Liver (tissue), 9 donors: ENCODE results near the gene FKBP15. TPM values are rescaled to one million over a fixed set of nuclear protein-coding genes. Genes with fewer than 3 reads are reported as not detected.

Experiments used
- DNase-seq: peaks from one replicate; pipeline ENCODE4 v3.0.0-alpha.2; 2017; ENCODE audit warnings: low spot score
- H3K27ac ChIP-seq, 2 donors: one replicate each; pipeline ENCODE4 v1.7.0; 2013; ENCODE audit warnings: inconsistent platforms in 2 of 2, low read length in 2 of 2, control low read depth in 1 of 2, low read depth in 1 of 2, mild to moderate bottlenecking in 1 of 2
- H3K27me3 ChIP-seq, 4 donors: one replicate each; pipeline versions ENCODE4 v1.6.1 to v1.7.0; 2013; ENCODE audit warnings: low read length in 3 of 4, inconsistent platforms in 1 of 4, mild to moderate bottlenecking in 1 of 4, moderate library complexity in 1 of 4; ENCODE audit not compliant: control insufficient read depth in 4 of 4, insufficient read depth in 4 of 4
- H3K36me3 ChIP-seq, 4 donors: one replicate each; pipeline versions ENCODE4 v1.6.1 to v1.7.0; 2013; ENCODE audit warnings: low read length in 3 of 4, mild to moderate bottlenecking in 3 of 4, low read depth in 1 of 4, moderate library complexity in 1 of 4; ENCODE audit not compliant: control insufficient read depth in 4 of 4, insufficient read depth in 3 of 4
- H3K4me1 ChIP-seq, 4 donors: one replicate each; pipeline versions ENCODE4 v1.6.1 to v1.7.0; 2013; ENCODE audit warnings: low read length in 3 of 4, mild to moderate bottlenecking in 3 of 4, moderate library complexity in 1 of 4; ENCODE audit not compliant: control insufficient read depth in 4 of 4, insufficient read depth in 4 of 4
- H3K4me3 ChIP-seq, 3 donors: one replicate each; pipeline versions ENCODE4 v1.6.1 to v1.7.0; 2013; ENCODE audit warnings: low read length in 3 of 3, control low read depth in 1 of 3, low read depth in 1 of 3, mild to moderate bottlenecking in 1 of 3
- H3K9ac ChIP-seq, 2 donors: one replicate each; pipeline ENCODE4 v1.7.0; 2013; ENCODE audit warnings: low read length in 2 of 2, mild to moderate bottlenecking in 2 of 2, moderate library complexity in 2 of 2, control low read depth in 1 of 2, low read depth in 1 of 2
- H3K9me3 ChIP-seq, 4 donors: one replicate each; pipeline versions ENCODE4 v1.6.1 to v1.7.0; 2013; ENCODE audit warnings: low read length in 3 of 4; ENCODE audit not compliant: control insufficient read depth in 4 of 4
- ATF3 ChIP-seq: IDR thresholded peaks from 2 replicates; pipeline ENCODE4 v1.6.1; 2016; ENCODE audit warnings: antibody characterized with exemption
- CTCF ChIP-seq: fragments of 150-350 bp; IDR thresholded peaks from 2 replicates; pipeline ENCODE4 v1.5.1; 2017; ENCODE audit warnings: improper control_type of control experiment, low read depth, low read length; ENCODE audit not compliant: missing input control
- EGR1 ChIP-seq, 2 donors: IDR thresholded peaks; 2 replicates each; pipeline ENCODE4 v1.6.1; 2016 to 2018; ENCODE audit warnings: antibody characterized with exemption in 2 of 2, low read depth in 2 of 2
- FOXA1 ChIP-seq: IDR thresholded peaks from 2 replicates; pipeline ENCODE4 v1.6.1; 2016; ENCODE audit warnings: antibody characterized with exemption
- FOXA2 ChIP-seq: IDR thresholded peaks from 2 replicates; pipeline ENCODE4 v1.6.1; 2016; ENCODE audit warnings: antibody characterized with exemption
- GABPA ChIP-seq, 2 donors: IDR thresholded peaks in 1 of 2; conservative IDR thresholded peaks in 1 of 2; 2 replicates each; pipeline ENCODE4 v1.6.1; 2016; ENCODE audit warnings: antibody characterized with exemption in 2 of 2, mild to moderate bottlenecking in 1 of 2, moderate library complexity in 1 of 2
- HNF4A ChIP-seq, 2 donors: conservative IDR thresholded peaks; 2 replicates each; pipeline ENCODE4 v1.6.1; 2016; ENCODE audit warnings: antibody characterized with exemption in 2 of 2, mild to moderate bottlenecking in 2 of 2
- HNF4G ChIP-seq: IDR thresholded peaks from 2 replicates; pipeline ENCODE4 v1.6.1; 2016; ENCODE audit warnings: antibody characterized with exemption
- JUND ChIP-seq, 2 donors: IDR thresholded peaks; 2 replicates each; pipeline ENCODE4 v1.6.1; 2016; ENCODE audit warnings: antibody characterized with exemption in 2 of 2
- MAX ChIP-seq: IDR thresholded peaks from 2 replicates; pipeline ENCODE4 v1.6.1; 2016; ENCODE audit warnings: antibody characterized with exemption
- NR2F2 ChIP-seq: IDR thresholded peaks from 2 replicates; pipeline ENCODE4 v1.6.1; 2016; ENCODE audit warnings: antibody characterized with exemption
- RAD21 ChIP-seq, 2 donors: IDR thresholded peaks; 2 replicates each; pipeline ENCODE4 v1.6.1; 2016; ENCODE audit warnings: antibody characterized with exemption in 2 of 2, mild to moderate bottlenecking in 2 of 2
- REST ChIP-seq: IDR thresholded peaks from 2 replicates; pipeline ENCODE4 v1.6.1; 2016; ENCODE audit warnings: antibody characterized with exemption, mild to moderate bottlenecking
- RXRA ChIP-seq, 2 donors: IDR thresholded peaks; 2 replicates each; pipeline ENCODE4 v1.6.1; 2017 to 2018; ENCODE audit warnings: antibody characterized with exemption in 2 of 2, mild to moderate bottlenecking in 1 of 2
- SP1 ChIP-seq: IDR thresholded peaks from 2 replicates; pipeline ENCODE4 v1.6.1; 2018; ENCODE audit warnings: antibody characterized with exemption, mild to moderate bottlenecking
- TAF1 ChIP-seq: conservative IDR thresholded peaks from 2 replicates; pipeline ENCODE4 v1.6.1; 2016; ENCODE audit warnings: antibody characterized with exemption, mild to moderate bottlenecking
- ZBTB33 ChIP-seq: IDR thresholded peaks from 2 replicates; pipeline ENCODE4 v1.6.1; 2016; ENCODE audit warnings: antibody characterized with exemption
- WGBS: extraction: QIAGEN DNeasy Blood & Tissue Kit; methylation state at CpG from one replicate; pipeline ENCODE4 v1.1.7; 2013; 5-methylcytosine and 5-hydroxymethylcytosine counted together
- polyA plus RNA-seq, 2 donors: library from polyadenylated mRNA; stranded (reverse) in 1 of 2; unstranded in 1 of 2; fragments of 200-250 nt in 1 of 2; fragments of >200 nt in 1 of 2; fragmentation: Nextera tagmentation in 1 of 2; extraction: Ambion mirVana in 1 of 2; gene quantifications; one replicate each; pipeline versions ENCODE4 v1.2.1 to v1.2.3, GENCODE V29; 2013 to 2015
- total RNA-seq, 2 donors: library from RNA; depleted of rRNA; stranded (reverse); fragments of >200 nt; gene quantifications; one replicate each; pipeline ENCODE4 v1.2.3, GENCODE V29; 2014
- donor health status: healthy.
- donor health status: healthy.
- donor health status: healthy.
- donor health status: healthy.
- donor health status: healthy.

The FKBP15 gene
- total and polyA plus RNA-seq, 4 donors: 6.2 to 18.2 (median 12.9) TPM

- Histone ChIP-seq H3K27ac (no peak overlapping the region), H3K27me3 (no peaks in the 10 kb centered on the region), H3K4me1 (peaks cover 3 to 22% (median 16%) of the 10 kb centered on the region in 4 donors), H3K36me3 (peaks cover 0 to 6% (median 2%) of the 10 kb centered on the region in 4 donors), H3K9ac (no peak overlapping the region), H3K4me3 (no peak overlapping the region), H3K9me3 (no peaks in the 10 kb centered on the region)
- DNase-seq: no peak
- TF ChIP-seq EGR1 (IDR thresholded peaks at IDR 0.05; ENCODE audit: low read depth in 2 of 2): no peak
- TF ChIP-seq HNF4A (conservative IDR thresholded peaks at IDR 0.05): no peak
- TF ChIP-seq CTCF: no peak
- no peak for TF ChIP-seq MAX
- TF ChIP-seq RXRA (IDR thresholded peaks at IDR 0.05): no peak
- no peak for TF ChIP-seq ATF3
- TF ChIP-seq REST: no peak
- TF ChIP-seq SP1: no peak
- TF ChIP-seq ZBTB33: no peak
- TF ChIP-seq RAD21 (IDR thresholded peaks at IDR 0.05): no peak
- no peak for TF ChIP-seq JUND (IDR thresholded peaks at IDR 0.05)
- no peak for TF ChIP-seq TAF1
- no peak for TF ChIP-seq NR2F2
- TF ChIP-seq HNF4G: no peak
- no peak for TF ChIP-seq GABPA (IDR thresholded peaks at IDR 0.05 in 1 of 2, conservative IDR thresholded peaks at IDR 0.05 in 1 of 2)
- TF ChIP-seq FOXA2: no peak
- 86% methylated on average over 6 of the region's 6 CpGs for WGBS
These were observed 66.6 kb downstream of the FKBP15 start for GRCh38 chr9:113154471-113154870.

- Histone ChIP-seq H3K4me3 (no peak overlapping the region), H3K27ac (no peak overlapping the region), H3K36me3 (peaks cover 0 to 6% (median 1%) of the 10 kb centered on the region in 4 donors), H3K27me3 (no peaks in the 10 kb centered on the region), H3K9me3 (no peaks in the 10 kb centered on the region), H3K4me1 (peaks cover 3 to 20% (median 16%) of the 10 kb centered on the region in 4 donors), H3K9ac (no peak overlapping the region)
- DNase-seq: no peak
- 93% methylated on average over 6 of the region's 6 CpGs for WGBS
- TF ChIP-seq HNF4G: no peak
- TF ChIP-seq SP1: no peak
- TF ChIP-seq HNF4A (conservative IDR thresholded peaks at IDR 0.05): no peak
- no peak for TF ChIP-seq FOXA1
- no peak for TF ChIP-seq ATF3
- TF ChIP-seq EGR1 (IDR thresholded peaks at IDR 0.05; ENCODE audit: low read depth in 2 of 2): no peak
- no peak for TF ChIP-seq RAD21 (IDR thresholded peaks at IDR 0.05)
- TF ChIP-seq RXRA (IDR thresholded peaks at IDR 0.05): no peak
- TF ChIP-seq REST: no peak
- no peak for TF ChIP-seq MAX
These were observed 67.5 kb downstream of the FKBP15 start for GRCh38 chr9:113153599-113153998.
